Measurements from ENCODE around the gene SFXN3. TPM values are rescaled to one million over a fixed set of nuclear protein-coding genes. Genes with fewer than 3 reads are reported as not detected.
A peak's percentile ranks its signal among the peaks of the same experiment; 100 is the strongest.

SFXN3 gene
- total RNA-seq, 1 donor from 2014 or later = 72.4 TPM

DNA sequence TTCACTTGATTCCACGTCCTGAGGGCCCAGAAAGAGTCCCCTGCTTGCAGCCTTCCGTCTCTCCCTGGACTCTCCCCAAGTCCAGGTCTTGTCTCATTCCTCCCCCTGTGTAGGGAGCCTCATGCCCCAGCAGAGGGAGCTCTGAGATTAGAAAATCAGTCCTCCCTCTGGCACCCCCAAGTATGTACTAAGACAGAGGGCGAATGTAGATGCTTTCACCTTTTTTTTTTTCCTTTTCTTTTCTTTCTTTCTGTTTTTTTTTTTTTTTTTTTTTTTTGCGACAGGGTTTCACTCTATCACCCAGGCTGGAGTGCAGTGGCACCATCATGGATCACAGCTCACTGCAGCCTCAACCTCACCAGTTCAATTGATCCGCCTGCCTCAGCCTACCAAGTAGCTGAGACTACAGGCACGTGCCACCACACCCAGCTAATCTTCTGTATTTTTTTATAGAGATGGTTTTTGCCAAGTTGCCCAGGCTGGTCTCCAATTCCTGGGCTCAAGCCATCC, 10.3 kb downstream of the SFXN3 start:
- Histone ChIP-seq H3K4me1 (peaks cover 0 to 18% of the 10 kb centered on the region in 2 donors), H3K9me3 (no peaks in the 10 kb centered on the region), H3K27me3 (no peaks in the 10 kb centered on the region), H3K36me3 (peaks cover 30 to 41% of the 10 kb centered on the region in 2 donors), H3K4me3 (no peak overlapping the region), H3K27ac (peak overlapping the region; percentile 3 to 87)
- DNase-seq (ENCODE audit: low spot score in 2 of 2) = peak; percentile 44 to 92
- intact Hi-C loops (cut with DNase I) = no loop called here
- TF ChIP-seq, protein P1, sequence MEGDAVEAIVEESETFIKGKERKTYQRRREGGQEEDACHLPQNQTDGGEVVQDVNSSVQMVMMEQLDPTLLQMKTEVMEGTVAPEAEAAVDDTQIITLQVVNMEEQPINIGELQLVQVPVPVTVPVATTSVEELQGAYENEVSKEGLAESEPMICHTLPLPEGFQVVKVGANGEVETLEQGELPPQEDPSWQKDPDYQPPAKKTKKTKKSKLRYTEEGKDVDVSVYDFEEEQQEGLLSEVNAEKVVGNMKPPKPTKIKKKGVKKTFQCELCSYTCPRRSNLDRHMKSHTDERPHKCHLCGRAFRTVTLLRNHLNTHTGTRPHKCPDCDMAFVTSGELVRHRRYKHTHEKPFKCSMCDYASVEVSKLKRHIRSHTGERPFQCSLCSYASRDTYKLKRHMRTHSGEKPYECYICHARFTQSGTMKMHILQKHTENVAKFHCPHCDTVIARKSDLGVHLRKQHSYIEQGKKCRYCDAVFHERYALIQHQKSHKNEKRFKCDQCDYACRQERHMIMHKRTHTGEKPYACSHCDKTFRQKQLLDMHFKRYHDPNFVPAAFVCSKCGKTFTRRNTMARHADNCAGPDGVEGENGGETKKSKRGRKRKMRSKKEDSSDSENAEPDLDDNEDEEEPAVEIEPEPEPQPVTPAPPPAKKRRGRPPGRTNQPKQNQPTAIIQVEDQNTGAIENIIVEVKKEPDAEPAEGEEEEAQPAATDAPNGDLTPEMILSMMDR (IDR thresholded peaks at IDR 0.05) = peak; percentile 68 to 87 (median 86)

DNA sequence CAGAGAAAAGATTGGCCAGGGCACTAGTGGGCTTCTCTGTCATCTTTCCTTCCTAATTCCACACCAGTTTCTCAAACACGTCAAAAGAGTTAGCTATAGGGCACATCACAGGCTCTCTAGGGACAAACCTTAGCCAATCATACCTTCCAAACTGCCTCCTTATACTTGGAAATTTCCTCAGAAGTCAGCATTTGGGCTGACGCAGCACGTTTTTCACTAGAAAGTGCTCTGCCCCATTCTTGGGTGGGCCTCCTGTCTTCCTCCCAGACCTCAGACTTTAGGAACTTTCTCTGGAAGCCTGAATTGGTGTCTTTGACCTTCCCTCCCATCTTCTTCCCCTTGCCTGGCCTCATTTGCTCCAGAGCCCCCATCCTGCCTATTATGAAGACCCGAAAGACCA, 11.1 kb downstream of the SFXN3 start:
- intact Hi-C loops (cut with DNase I) = loop anchor here (1.0 to 2.0 kb wide), 3 partner anchors 11 to 43 kb away; partner anchors contain the start of genes LZTS2, PDZD7 and SFXN3
- Histone ChIP-seq H3K36me3 (peaks cover 22 to 32% of the 10 kb centered on the region in 2 donors), H3K4me1 (peaks cover 0 to 18% of the 10 kb centered on the region in 2 donors), H3K27ac (peak overlapping the region; percentile 87 to 93), H3K4me3 (peak overlapping the region; percentile 56 to 64), H3K27me3 (no peaks in the 10 kb centered on the region), H3K9me3 (no peaks in the 10 kb centered on the region)
- no peak for DNase-seq (ENCODE audit: low spot score in 2 of 2)
- TF ChIP-seq, protein P1 (IDR thresholded peaks at IDR 0.05) = no peak

DNA sequence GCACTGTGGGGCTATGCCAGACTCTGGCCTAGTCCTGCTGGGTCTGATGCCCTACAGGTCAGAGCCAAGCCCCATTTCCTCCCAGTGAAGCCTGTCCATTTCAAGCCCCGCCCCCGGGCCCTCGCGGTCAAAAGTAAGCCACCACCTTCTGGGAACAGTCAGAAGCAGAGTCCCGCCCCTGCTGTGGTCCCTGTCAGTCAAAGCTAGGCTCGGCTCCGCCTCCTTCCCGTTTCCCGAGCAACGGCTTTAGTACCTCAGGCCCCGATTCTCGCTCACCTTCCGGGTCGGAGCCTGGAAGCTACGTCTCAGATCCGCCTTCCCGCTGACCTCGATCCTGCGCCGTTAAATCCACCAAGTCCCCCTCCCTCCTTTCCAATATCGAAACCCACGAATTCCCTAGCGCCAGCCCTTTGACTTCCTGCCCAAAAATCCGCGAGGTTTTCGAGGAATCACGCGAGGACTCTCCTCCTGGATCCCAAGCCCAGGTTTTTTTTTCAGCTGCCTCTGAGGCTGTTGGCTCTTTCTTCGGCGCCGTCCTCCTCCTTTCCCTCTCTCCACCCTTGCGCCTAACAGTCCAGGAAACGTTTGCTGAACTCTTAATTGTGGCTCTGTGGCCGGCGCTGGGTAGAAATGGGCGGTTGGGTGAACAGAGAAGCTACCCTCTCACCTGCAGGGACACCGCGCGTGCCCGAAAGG, 11.8 kb downstream of the SFXN3 start:
- Histone ChIP-seq H3K27me3 (peaks cover 6% of the 10 kb centered on the region), H3K4me3 (peak overlapping the region; percentile 56 to 64), H3K9me3 (no peaks in the 10 kb centered on the region), H3K27ac (peak overlapping the region; percentile 87 to 93), H3K4me1 (peaks cover 0 to 18% of the 10 kb centered on the region in 2 donors), H3K36me3 (peaks cover 15 to 25% of the 10 kb centered on the region in 2 donors)
- TF ChIP-seq, protein P1 (IDR thresholded peaks at IDR 0.05) = no peak
- intact Hi-C loops (cut with DNase I) = loop anchor here (1.0 to 2.0 kb wide), 4 partner anchors 12 to 44 kb away; partner anchors contain the start of genes LZTS2, PDZD7 and SFXN3
- DNase-seq (ENCODE audit: low spot score in 2 of 2) = peak; percentile 96 to 99

DNA sequence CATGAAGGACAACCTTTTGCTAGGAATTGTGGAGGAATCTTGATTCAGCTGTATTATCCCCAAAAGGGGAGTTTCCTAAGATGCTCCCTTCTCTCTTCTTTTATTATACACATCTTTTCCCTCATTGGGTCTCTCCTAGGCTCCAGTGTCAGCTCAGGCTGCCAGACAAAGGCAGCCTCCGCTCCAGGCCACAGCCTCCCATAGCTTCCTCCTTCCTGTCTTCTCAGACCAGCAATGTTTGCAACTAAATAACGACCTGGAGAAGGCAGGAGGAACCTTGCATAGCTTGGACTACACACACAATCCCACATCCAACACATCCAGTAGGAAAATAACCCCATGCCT, 12.3 kb downstream of the SFXN3 start:
- Histone ChIP-seq H3K9me3 (no peaks in the 10 kb centered on the region), H3K27me3 (peaks cover 9% of the 10 kb centered on the region), H3K4me1 (peaks cover 0 to 18% of the 10 kb centered on the region in 2 donors), H3K27ac (peak overlapping the region; percentile 87 to 93), H3K4me3 (peak overlapping the region; percentile 56 to 64), H3K36me3 (peaks cover 10 to 20% of the 10 kb centered on the region in 2 donors)
- no peak for DNase-seq (ENCODE audit: low spot score in 2 of 2)
- TF ChIP-seq, protein P1 (IDR thresholded peaks at IDR 0.05) = no peak
- intact Hi-C loops (cut with DNase I) = loop anchor here (1.0 to 2.0 kb wide), 2 partner anchors 17 to 45 kb away; partner anchors contain the start of gene LZTS2

DNA sequence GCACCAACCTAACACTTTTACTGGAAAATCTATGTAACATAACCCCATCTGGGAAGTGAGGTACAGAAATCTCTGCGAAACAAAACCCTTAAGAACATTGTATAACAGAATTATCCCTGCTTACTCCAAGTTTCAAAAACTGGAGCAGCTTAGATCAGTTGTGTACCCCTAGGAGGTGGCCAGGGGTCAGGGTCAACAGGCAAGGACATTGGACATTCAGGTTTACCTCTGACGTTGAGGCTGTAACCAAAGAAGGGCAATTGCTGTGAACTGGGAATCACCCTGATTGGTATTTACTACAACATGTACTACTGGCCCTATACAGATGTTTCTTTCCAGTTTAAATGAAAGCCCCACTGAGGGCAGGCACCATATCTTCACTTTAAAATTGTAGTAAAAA, 13.1 kb downstream of the SFXN3 start:
- Histone ChIP-seq H3K27me3 (peaks cover 14% of the 10 kb centered on the region), H3K4me3 (no peak overlapping the region), H3K9me3 (no peaks in the 10 kb centered on the region), H3K4me1 (peaks cover 0 to 18% of the 10 kb centered on the region in 2 donors), H3K36me3 (peaks cover 7 to 12% of the 10 kb centered on the region in 2 donors), H3K27ac (no peak overlapping the region)
- intact Hi-C loops (cut with DNase I) = no loop called here
- TF ChIP-seq, protein P1 (IDR thresholded peaks at IDR 0.05) = no peak
- DNase-seq (ENCODE audit: low spot score in 2 of 2) = no peak
